ENCODE measurements around the gene PAX2. TPM values are rescaled to one million over a fixed set of nuclear protein-coding genes. Genes with fewer than 3 reads are reported as not detected.

PAX2 gene
- total and polyA plus RNA-seq, 2 of the 13 experiments (the other 11 are each of a cell fraction or from before 2014, with no cell fraction given), result not detected

DNA sequence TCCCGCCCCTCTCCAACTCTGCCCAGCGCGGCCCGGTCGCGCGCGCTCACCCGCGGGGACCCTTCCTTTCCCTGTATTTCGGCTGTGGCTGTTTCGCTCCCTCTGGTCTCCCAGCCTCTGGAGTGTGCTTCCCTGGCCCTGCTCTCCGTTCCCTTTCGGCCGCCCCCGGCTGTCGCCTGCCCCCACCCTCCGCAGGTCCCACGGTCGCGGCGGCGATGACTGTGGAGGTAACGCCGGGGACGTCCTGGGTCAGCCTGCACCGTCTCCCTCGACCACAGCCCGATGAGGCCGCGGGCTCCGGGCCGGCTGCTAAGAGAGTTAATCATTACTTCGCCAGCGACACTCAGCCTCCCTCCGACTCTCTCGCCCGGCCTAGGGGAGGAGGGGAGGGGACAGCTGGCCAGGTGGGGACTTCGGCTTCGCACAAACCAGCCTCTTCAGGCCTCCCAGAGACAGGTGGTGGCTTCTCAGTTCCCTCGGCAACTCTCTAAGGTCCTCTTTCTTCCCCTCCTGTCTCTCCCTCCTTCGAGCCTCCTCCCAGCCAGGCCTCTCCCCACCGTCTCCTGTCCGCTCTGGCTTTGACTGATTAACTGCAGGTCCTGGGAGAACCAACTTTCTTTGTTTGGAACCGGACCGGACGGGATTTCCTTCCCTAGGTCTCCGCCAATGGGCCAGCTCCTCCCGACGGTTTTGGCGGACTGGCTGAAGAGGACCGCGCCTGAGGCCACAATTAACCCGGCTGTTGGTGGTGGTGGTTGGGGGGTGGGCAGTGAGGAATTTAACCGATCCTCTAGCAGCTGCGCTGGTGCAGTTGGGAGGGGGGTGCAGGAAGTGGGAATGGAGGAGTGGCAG is 5.6 kb upstream of the PAX2 start (continued):
- TF ChIP-seq, protein P1, sequence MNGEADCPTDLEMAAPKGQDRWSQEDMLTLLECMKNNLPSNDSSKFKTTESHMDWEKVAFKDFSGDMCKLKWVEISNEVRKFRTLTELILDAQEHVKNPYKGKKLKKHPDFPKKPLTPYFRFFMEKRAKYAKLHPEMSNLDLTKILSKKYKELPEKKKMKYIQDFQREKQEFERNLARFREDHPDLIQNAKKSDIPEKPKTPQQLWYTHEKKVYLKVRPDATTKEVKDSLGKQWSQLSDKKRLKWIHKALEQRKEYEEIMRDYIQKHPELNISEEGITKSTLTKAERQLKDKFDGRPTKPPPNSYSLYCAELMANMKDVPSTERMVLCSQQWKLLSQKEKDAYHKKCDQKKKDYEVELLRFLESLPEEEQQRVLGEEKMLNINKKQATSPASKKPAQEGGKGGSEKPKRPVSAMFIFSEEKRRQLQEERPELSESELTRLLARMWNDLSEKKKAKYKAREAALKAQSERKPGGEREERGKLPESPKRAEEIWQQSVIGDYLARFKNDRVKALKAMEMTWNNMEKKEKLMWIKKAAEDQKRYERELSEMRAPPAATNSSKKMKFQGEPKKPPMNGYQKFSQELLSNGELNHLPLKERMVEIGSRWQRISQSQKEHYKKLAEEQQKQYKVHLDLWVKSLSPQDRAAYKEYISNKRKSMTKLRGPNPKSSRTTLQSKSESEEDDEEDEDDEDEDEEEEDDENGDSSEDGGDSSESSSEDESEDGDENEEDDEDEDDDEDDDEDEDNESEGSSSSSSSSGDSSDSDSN (CRISPR knock-in tag; IDR thresholded peaks at IDR 0.05), result peak; percentile 78
- TF ChIP-seq ZNF44 (CRISPR knock-in tag; IDR thresholded peaks at IDR 0.05), result no peak
- TF ChIP-seq, protein P2, sequence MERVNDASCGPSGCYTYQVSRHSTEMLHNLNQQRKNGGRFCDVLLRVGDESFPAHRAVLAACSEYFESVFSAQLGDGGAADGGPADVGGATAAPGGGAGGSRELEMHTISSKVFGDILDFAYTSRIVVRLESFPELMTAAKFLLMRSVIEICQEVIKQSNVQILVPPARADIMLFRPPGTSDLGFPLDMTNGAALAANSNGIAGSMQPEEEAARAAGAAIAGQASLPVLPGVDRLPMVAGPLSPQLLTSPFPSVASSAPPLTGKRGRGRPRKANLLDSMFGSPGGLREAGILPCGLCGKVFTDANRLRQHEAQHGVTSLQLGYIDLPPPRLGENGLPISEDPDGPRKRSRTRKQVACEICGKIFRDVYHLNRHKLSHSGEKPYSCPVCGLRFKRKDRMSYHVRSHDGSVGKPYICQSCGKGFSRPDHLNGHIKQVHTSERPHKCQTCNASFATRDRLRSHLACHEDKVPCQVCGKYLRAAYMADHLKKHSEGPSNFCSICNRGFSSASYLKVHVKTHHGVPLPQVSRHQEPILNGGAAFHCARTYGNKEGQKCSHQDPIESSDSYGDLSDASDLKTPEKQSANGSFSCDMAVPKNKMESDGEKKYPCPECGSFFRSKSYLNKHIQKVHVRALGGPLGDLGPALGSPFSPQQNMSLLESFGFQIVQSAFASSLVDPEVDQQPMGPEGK (CRISPR knock-in tag; IDR thresholded peaks at IDR 0.05), result peak; percentile 39; the same call in 1 of the 2 replicates
- TF ChIP-seq, protein P3, sequence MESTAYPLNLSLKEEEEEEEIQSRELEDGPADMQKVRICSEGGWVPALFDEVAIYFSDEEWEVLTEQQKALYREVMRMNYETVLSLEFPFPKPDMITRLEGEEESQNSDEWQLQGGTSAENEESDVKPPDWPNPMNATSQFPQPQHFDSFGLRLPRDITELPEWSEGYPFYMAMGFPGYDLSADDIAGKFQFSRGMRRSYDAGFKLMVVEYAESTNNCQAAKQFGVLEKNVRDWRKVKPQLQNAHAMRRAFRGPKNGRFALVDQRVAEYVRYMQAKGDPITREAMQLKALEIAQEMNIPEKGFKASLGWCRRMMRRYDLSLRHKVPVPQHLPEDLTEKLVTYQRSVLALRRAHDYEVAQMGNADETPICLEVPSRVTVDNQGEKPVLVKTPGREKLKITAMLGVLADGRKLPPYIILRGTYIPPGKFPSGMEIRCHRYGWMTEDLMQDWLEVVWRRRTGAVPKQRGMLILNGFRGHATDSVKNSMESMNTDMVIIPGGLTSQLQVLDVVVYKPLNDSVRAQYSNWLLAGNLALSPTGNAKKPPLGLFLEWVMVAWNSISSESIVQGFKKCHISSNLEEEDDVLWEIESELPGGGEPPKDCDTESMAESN (CRISPR knock-in tag; conservative IDR thresholded peaks at IDR 0.05), result no peak
- TF ChIP-seq ZNF556 (CRISPR knock-in tag; IDR thresholded peaks at IDR 0.05; ENCODE audit: borderline replicate concordance), result no peak
- TF ChIP-seq, protein P4, sequence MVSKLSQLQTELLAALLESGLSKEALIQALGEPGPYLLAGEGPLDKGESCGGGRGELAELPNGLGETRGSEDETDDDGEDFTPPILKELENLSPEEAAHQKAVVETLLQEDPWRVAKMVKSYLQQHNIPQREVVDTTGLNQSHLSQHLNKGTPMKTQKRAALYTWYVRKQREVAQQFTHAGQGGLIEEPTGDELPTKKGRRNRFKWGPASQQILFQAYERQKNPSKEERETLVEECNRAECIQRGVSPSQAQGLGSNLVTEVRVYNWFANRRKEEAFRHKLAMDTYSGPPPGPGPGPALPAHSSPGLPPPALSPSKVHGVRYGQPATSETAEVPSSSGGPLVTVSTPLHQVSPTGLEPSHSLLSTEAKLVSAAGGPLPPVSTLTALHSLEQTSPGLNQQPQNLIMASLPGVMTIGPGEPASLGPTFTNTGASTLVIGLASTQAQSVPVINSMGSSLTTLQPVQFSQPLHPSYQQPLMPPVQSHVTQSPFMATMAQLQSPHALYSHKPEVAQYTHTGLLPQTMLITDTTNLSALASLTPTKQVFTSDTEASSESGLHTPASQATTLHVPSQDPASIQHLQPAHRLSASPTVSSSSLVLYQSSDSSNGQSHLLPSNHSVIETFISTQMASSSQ (IDR thresholded peaks at IDR 0.05; ENCODE audit: low read depth), result peak; percentile 72
- TF ChIP-seq, protein P4 (CRISPR knock-in tag; IDR thresholded peaks at IDR 0.05; ENCODE audit: borderline replicate concordance), result peak; percentile 87
- no peak for TF ChIP-seq ATRX (CRISPR knock-in tag; IDR thresholded peaks at IDR 0.05; ENCODE audit: borderline replicate concordance)
- TF ChIP-seq YEATS4 (CRISPR knock-in tag; IDR thresholded peaks at IDR 0.05; ENCODE audit: borderline replicate concordance), result no peak; the same call in 1 of the 2 replicates
- TF ChIP-seq, protein P5, sequence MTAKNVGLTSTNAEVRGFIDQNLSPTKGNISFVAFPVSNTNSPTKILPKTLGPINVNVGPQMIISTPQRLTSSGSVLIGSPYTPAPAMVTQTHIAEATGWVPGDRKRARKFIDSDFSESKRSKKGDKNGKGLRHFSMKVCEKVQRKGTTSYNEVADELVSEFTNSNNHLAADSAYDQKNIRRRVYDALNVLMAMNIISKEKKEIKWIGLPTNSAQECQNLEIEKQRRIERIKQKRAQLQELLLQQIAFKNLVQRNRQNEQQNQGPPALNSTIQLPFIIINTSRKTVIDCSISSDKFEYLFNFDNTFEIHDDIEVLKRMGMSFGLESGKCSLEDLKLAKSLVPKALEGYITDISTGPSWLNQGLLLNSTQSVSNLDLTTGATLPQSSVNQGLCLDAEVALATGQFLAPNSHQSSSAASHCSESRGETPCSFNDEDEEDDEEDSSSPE (CRISPR knock-in tag; IDR thresholded peaks at IDR 0.05), result no peak
- TF ChIP-seq STAT5B (CRISPR knock-in tag; IDR thresholded peaks at IDR 0.05), result no peak
- no peak for TF ChIP-seq PRPF4 (IDR thresholded peaks at IDR 0.05; ENCODE audit: low read depth, low read length, poor library complexity, severe bottlenecking)
- no peak for TF ChIP-seq LCORL (IDR thresholded peaks at IDR 0.05)
- TF ChIP-seq LCORL (CRISPR knock-in tag; IDR thresholded peaks at IDR 0.05), result no peak
- TF ChIP-seq SAP130 (CRISPR knock-in tag; IDR thresholded peaks at IDR 0.05; ENCODE audit: low read depth), result no peak
- TF ChIP-seq, protein P6, sequence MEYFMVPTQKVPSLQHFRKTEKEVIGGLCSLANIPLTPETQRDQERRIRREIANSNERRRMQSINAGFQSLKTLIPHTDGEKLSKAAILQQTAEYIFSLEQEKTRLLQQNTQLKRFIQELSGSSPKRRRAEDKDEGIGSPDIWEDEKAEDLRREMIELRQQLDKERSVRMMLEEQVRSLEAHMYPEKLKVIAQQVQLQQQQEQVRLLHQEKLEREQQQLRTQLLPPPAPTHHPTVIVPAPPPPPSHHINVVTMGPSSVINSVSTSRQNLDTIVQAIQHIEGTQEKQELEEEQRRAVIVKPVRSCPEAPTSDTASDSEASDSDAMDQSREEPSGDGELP (IDR thresholded peaks at IDR 0.05; ENCODE audit: borderline replicate concordance, low read depth), result peak; percentile 61; the same call in 1 of the 2 replicates

Measured in HepG2 (cell line).